Liver (tissue), 9 donors: ENCODE data around the gene RNF133. TPM values are rescaled to one million over a fixed set of nuclear protein-coding genes. Genes with fewer than 3 reads are reported as not detected.
"Not testable (repeated sequence)": the region's sequence is repeated elsewhere in the genome, so short reads cannot be mapped to it uniquely, and the experiment has no call there.

Experiments
- DNase-seq: peaks from one replicate; pipeline ENCODE4 v3.0.0-alpha.2; 2017; ENCODE audit warnings: low spot score
- H3K27ac ChIP-seq, 2 donors: one replicate each; pipeline ENCODE4 v1.7.0; 2013; ENCODE audit warnings: inconsistent platforms in 2 of 2, low read length in 2 of 2, control low read depth in 1 of 2, low read depth in 1 of 2, mild to moderate bottlenecking in 1 of 2
- H3K27me3 ChIP-seq, 4 donors: one replicate each; pipeline versions ENCODE4 v1.6.1 to v1.7.0; 2013; ENCODE audit warnings: low read length in 3 of 4, inconsistent platforms in 1 of 4, mild to moderate bottlenecking in 1 of 4, moderate library complexity in 1 of 4; ENCODE audit not compliant: control insufficient read depth in 4 of 4, insufficient read depth in 4 of 4
- H3K36me3 ChIP-seq, 4 donors: one replicate each; pipeline versions ENCODE4 v1.6.1 to v1.7.0; 2013; ENCODE audit warnings: low read length in 3 of 4, mild to moderate bottlenecking in 3 of 4, low read depth in 1 of 4, moderate library complexity in 1 of 4; ENCODE audit not compliant: control insufficient read depth in 4 of 4, insufficient read depth in 3 of 4
- H3K4me1 ChIP-seq, 4 donors: one replicate each; pipeline versions ENCODE4 v1.6.1 to v1.7.0; 2013; ENCODE audit warnings: low read length in 3 of 4, mild to moderate bottlenecking in 3 of 4, moderate library complexity in 1 of 4; ENCODE audit not compliant: control insufficient read depth in 4 of 4, insufficient read depth in 4 of 4
- H3K4me3 ChIP-seq, 3 donors: one replicate each; pipeline versions ENCODE4 v1.6.1 to v1.7.0; 2013; ENCODE audit warnings: low read length in 3 of 3, control low read depth in 1 of 3, low read depth in 1 of 3, mild to moderate bottlenecking in 1 of 3
- H3K9ac ChIP-seq, 2 donors: one replicate each; pipeline ENCODE4 v1.7.0; 2013; ENCODE audit warnings: low read length in 2 of 2, mild to moderate bottlenecking in 2 of 2, moderate library complexity in 2 of 2, control low read depth in 1 of 2, low read depth in 1 of 2
- H3K9me3 ChIP-seq, 4 donors: one replicate each; pipeline versions ENCODE4 v1.6.1 to v1.7.0; 2013; ENCODE audit warnings: low read length in 3 of 4; ENCODE audit not compliant: control insufficient read depth in 4 of 4
- EGR1 ChIP-seq, 2 donors: IDR thresholded peaks; 2 replicates each; pipeline ENCODE4 v1.6.1; 2016 to 2018; ENCODE audit warnings: antibody characterized with exemption in 2 of 2, low read depth in 2 of 2
- FOXA1 ChIP-seq: IDR thresholded peaks from 2 replicates; pipeline ENCODE4 v1.6.1; 2016; ENCODE audit warnings: antibody characterized with exemption
- FOXA2 ChIP-seq: IDR thresholded peaks from 2 replicates; pipeline ENCODE4 v1.6.1; 2016; ENCODE audit warnings: antibody characterized with exemption
- GABPA ChIP-seq, 2 donors: IDR thresholded peaks in 1 of 2; conservative IDR thresholded peaks in 1 of 2; 2 replicates each; pipeline ENCODE4 v1.6.1; 2016; ENCODE audit warnings: antibody characterized with exemption in 2 of 2, mild to moderate bottlenecking in 1 of 2, moderate library complexity in 1 of 2
- HNF4A ChIP-seq, 2 donors: conservative IDR thresholded peaks; 2 replicates each; pipeline ENCODE4 v1.6.1; 2016; ENCODE audit warnings: antibody characterized with exemption in 2 of 2, mild to moderate bottlenecking in 2 of 2
- HNF4G ChIP-seq: IDR thresholded peaks from 2 replicates; pipeline ENCODE4 v1.6.1; 2016; ENCODE audit warnings: antibody characterized with exemption
- JUND ChIP-seq, 2 donors: IDR thresholded peaks; 2 replicates each; pipeline ENCODE4 v1.6.1; 2016; ENCODE audit warnings: antibody characterized with exemption in 2 of 2
- NR2F2 ChIP-seq: IDR thresholded peaks from 2 replicates; pipeline ENCODE4 v1.6.1; 2016; ENCODE audit warnings: antibody characterized with exemption
- RAD21 ChIP-seq, 2 donors: IDR thresholded peaks; 2 replicates each; pipeline ENCODE4 v1.6.1; 2016; ENCODE audit warnings: antibody characterized with exemption in 2 of 2, mild to moderate bottlenecking in 2 of 2
- RXRA ChIP-seq, 2 donors: IDR thresholded peaks; 2 replicates each; pipeline ENCODE4 v1.6.1; 2017 to 2018; ENCODE audit warnings: antibody characterized with exemption in 2 of 2, mild to moderate bottlenecking in 1 of 2
- TAF1 ChIP-seq: conservative IDR thresholded peaks from 2 replicates; pipeline ENCODE4 v1.6.1; 2016; ENCODE audit warnings: antibody characterized with exemption, mild to moderate bottlenecking
- YY1 ChIP-seq: IDR thresholded peaks from 2 replicates; pipeline ENCODE4 v1.6.1; 2016; ENCODE audit warnings: antibody characterized with exemption, mild to moderate bottlenecking
- WGBS: extraction: QIAGEN DNeasy Blood & Tissue Kit; methylation state at CpG from one replicate; pipeline ENCODE4 v1.1.7; 2013; 5-methylcytosine and 5-hydroxymethylcytosine counted together
- polyA plus RNA-seq, 2 donors: library from polyadenylated mRNA; stranded (reverse) in 1 of 2; unstranded in 1 of 2; fragments of 200-250 nt in 1 of 2; fragments of >200 nt in 1 of 2; fragmentation: Nextera tagmentation in 1 of 2; extraction: Ambion mirVana in 1 of 2; gene quantifications; one replicate each; pipeline versions ENCODE4 v1.2.1 to v1.2.3, GENCODE V29; 2013 to 2015
- total RNA-seq, 2 donors: library from RNA; depleted of rRNA; stranded (reverse); fragments of >200 nt; gene quantifications; one replicate each; pipeline ENCODE4 v1.2.3, GENCODE V29; 2014
- TF ChIP-seq, protein P1 (sequence below): IDR thresholded peaks from 2 replicates; pipeline ENCODE4 v1.6.1; 2016; ENCODE audit warnings: antibody characterized with exemption, mild to moderate bottlenecking
- TF ChIP-seq, protein P2 (sequence below): IDR thresholded peaks from 2 replicates; pipeline ENCODE4 v1.6.1; 2016; ENCODE audit warnings: antibody characterized with exemption
- TF ChIP-seq, protein P3 (sequence below): IDR thresholded peaks from 2 replicates; pipeline ENCODE4 v1.6.1; 2016; ENCODE audit warnings: antibody characterized with exemption
- TF ChIP-seq, protein P4 (sequence below): IDR thresholded peaks from 2 replicates; pipeline ENCODE4 v1.6.1; 2016; ENCODE audit warnings: antibody characterized with exemption
- donor health status: healthy.
- donor health status: healthy.
- donor health status: healthy.
- donor health status: healthy.
- donor health status: healthy.

Gene RNF133
- total and polyA plus RNA-seq, 4 donors = 0.14 to 2.8 TPM; not detected in 2

DNA sequence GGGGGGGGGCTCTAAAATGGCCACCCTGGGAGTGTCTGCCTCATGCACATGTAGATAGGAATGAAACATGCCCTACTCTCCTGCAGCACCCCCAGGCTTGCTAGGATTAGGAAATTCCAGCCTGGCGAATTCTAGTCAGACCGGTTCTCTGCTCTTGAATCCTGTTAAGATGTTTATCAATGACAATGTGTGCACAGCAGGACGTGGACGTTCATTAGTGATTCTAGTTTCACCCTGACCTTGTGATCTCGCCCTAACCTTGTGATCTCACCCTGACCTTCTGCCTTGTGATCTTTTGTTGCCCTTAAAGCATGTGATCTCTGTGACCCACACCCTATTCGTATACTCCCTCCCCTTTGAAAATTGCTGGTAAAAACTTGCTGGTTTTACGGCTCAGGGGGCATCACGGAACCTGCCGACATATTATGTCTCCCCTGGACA, 19.6 kb downstream of the RNF133 start:
- H3K27me3 ChIP-seq, H3K9ac ChIP-seq, H3K36me3 ChIP-seq, DNase-seq, H3K27ac ChIP-seq, H3K4me1 ChIP-seq, H3K4me3 ChIP-seq, H3K9me3 ChIP-seq: not testable (repeated sequence)
- 68% methylated on average over 9 of the region's 9 CpGs for WGBS
- peak; percentile 55 for TF ChIP-seq NR2F2

DNA sequence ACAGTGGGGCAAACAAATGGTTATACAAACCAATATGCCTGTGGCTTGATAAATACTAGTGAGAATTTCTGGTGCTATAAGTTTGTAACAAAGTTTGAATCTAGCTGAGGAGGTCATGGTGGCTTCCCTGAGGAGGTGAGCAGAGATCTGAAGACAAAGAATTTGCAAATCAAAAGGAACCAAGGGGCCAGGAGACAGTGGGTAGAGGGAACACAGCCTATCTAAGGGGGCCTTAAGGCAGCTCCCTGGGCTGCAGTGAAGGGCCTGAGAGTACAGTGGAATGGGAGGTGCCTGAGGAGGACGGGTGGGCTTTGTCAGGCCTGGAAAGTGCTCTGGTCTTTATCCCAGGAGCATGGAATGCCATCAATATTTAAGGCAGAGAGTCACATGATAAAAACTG, 21.8 kb downstream of the RNF133 start:
- WGBS = 74% methylated on average over 1 of the region's 1 CpG

DNA sequence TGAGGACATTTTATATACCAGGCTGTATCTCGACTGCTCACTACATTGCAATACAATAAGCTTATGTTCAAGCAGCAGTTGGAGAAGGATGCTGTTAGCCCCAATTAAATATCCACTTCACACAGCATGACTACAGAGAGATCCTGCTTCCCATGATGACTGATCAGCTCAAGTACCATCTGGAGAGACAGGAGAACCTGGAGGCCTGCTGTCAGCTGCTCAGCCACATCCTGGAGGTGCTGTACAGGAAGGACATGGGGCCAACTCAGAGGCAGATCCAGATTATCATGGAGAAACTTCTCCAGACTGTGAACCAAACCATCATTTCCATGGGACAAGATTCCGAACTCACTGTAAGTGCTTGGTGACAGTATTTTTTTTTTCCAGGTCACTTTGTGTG, 22.5 kb downstream of the RNF133 start:
- no peak for TF ChIP-seq RAD21 (IDR thresholded peaks at IDR 0.05)
- TF ChIP-seq, protein P1, sequence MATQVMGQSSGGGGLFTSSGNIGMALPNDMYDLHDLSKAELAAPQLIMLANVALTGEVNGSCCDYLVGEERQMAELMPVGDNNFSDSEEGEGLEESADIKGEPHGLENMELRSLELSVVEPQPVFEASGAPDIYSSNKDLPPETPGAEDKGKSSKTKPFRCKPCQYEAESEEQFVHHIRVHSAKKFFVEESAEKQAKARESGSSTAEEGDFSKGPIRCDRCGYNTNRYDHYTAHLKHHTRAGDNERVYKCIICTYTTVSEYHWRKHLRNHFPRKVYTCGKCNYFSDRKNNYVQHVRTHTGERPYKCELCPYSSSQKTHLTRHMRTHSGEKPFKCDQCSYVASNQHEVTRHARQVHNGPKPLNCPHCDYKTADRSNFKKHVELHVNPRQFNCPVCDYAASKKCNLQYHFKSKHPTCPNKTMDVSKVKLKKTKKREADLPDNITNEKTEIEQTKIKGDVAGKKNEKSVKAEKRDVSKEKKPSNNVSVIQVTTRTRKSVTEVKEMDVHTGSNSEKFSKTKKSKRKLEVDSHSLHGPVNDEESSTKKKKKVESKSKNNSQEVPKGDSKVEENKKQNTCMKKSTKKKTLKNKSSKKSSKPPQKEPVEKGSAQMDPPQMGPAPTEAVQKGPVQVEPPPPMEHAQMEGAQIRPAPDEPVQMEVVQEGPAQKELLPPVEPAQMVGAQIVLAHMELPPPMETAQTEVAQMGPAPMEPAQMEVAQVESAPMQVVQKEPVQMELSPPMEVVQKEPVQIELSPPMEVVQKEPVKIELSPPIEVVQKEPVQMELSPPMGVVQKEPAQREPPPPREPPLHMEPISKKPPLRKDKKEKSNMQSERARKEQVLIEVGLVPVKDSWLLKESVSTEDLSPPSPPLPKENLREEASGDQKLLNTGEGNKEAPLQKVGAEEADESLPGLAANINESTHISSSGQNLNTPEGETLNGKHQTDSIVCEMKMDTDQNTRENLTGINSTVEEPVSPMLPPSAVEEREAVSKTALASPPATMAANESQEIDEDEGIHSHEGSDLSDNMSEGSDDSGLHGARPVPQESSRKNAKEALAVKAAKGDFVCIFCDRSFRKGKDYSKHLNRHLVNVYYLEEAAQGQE = no peak
- TF ChIP-seq HNF4A (conservative IDR thresholded peaks at IDR 0.05) = no peak
- TF ChIP-seq HNF4G = no peak
- TF ChIP-seq TAF1 = no peak
- TF ChIP-seq, protein P2, sequence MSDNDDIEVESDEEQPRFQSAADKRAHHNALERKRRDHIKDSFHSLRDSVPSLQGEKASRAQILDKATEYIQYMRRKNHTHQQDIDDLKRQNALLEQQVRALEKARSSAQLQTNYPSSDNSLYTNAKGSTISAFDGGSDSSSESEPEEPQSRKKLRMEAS = no peak
- no peak for TF ChIP-seq RXRA (IDR thresholded peaks at IDR 0.05)
- no peak for TF ChIP-seq FOXA2
- Histone ChIP-seq H3K36me3 (no peaks in the 10 kb centered on the region), H3K4me1 (no peaks in the 10 kb centered on the region), H3K27ac (no peak overlapping the region), H3K9ac (no peak overlapping the region), H3K4me3 (no peak overlapping the region), H3K27me3 (no peaks in the 10 kb centered on the region), H3K9me3 (no peaks in the 10 kb centered on the region)
- WGBS = 87% methylated on average over 2 of the region's 2 CpGs
- DNase-seq = no peak

More for the DNA sequence above, 21.8 kb downstream of the RNF133 start:
- DNase-seq = no peak
- H3K36me3 ChIP-seq = no peaks in the 10 kb centered on the region
- TF ChIP-seq HNF4G = no peak
- TF ChIP-seq, protein P3, sequence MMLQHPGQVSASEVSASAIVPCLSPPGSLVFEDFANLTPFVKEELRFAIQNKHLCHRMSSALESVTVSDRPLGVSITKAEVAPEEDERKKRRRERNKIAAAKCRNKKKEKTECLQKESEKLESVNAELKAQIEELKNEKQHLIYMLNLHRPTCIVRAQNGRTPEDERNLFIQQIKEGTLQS = no peak
- no peak for TF ChIP-seq JUND (IDR thresholded peaks at IDR 0.05)
- TF ChIP-seq YY1 = no peak
- TF ChIP-seq EGR1 (IDR thresholded peaks at IDR 0.05; ENCODE audit: low read depth in 2 of 2) = no peak
- TF ChIP-seq, protein P1 = no peak
- TF ChIP-seq RAD21 (IDR thresholded peaks at IDR 0.05) = no peak
- no peak for TF ChIP-seq GABPA (IDR thresholded peaks at IDR 0.05 in 1 of 2, conservative IDR thresholded peaks at IDR 0.05 in 1 of 2)
- TF ChIP-seq, protein P4, sequence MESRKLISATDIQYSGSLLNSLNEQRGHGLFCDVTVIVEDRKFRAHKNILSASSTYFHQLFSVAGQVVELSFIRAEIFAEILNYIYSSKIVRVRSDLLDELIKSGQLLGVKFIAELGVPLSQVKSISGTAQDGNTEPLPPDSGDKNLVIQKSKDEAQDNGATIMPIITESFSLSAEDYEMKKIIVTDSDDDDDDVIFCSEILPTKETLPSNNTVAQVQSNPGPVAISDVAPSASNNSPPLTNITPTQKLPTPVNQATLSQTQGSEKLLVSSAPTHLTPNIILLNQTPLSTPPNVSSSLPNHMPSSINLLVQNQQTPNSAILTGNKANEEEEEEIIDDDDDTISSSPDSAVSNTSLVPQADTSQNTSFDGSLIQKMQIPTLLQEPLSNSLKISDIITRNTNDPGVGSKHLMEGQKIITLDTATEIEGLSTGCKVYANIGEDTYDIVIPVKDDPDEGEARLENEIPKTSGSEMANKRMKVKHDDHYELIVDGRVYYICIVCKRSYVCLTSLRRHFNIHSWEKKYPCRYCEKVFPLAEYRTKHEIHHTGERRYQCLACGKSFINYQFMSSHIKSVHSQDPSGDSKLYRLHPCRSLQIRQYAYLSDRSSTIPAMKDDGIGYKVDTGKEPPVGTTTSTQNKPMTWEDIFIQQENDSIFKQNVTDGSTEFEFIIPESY = no peak
- TF ChIP-seq FOXA1 = no peak
- no peak overlapping the region for H3K9ac ChIP-seq
- no peak overlapping the region for H3K27ac ChIP-seq
- H3K4me1 ChIP-seq = no peaks in the 10 kb centered on the region
- H3K27me3 ChIP-seq = no peaks in the 10 kb centered on the region
- no peak overlapping the region for H3K4me3 ChIP-seq
- no peaks in the 10 kb centered on the region for H3K9me3 ChIP-seq
